Non-pigmented ciliary epithelial cell (primary cell): ENCODE data around the gene ATP8B1.

Experiments used
- DNase-seq: peaks from one replicate; pipeline ENCODE4 v3.0.0-alpha.2; 2010; ENCODE audit warnings: low read depth

The ATP8B1 gene

DNA sequence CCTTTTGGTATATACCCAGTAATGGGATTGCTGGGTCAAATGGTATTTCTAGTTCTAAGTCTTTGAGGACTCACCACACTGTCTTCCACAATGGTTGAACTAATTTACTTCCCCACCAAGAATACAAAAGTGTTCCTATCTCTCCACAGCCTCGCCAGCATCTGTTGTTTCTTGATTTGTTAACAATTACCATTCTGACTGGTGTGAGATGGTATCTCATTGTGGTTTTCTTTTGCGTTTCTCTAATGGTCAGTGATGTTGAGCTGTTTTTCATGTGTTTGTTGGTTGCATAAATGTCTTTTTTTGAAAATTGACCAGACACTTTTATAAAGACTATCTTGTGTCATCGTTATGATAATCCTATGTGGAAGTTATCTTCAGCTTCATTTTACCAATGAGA is 16.0 kb upstream of the ATP8B1 start:
- DNase-seq = no peak

DNA sequence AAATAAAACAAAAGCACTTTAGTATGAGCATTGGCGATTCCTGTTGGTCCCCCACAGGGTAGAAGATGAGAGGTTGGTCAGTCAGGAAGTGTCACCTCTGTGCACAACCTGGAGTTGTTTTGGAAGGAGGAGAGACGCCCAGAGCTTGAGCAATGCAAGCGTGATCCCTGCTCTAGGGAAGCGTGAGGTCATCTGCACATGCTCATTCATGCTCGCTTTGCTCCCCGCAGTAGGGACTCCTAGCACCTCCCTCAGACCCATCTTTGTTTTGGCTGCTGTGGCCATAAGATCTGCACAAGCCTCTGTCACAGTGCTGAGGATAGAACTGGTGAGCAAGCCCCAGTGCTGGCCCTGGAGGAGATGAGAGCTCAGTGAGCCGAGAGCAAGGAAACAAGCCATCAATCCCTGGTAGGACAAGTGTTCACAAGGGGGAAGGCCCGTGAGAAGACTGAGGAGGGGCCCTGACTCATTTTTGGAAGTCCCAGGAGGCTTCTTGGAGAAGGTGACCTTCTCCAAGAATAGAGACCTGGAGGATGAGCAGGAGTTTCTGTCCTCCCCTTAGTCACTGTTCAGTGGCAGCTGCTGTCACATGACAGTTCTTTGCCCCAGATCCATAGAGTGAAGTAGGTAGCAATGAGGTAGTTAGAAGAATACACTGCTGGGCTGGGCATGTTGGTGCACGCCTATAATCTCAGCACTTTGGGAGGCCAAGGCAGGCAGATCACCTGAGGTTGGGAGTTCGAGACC is 13.3 kb upstream of the ATP8B1 start:
- DNase-seq = no peak

DNA sequence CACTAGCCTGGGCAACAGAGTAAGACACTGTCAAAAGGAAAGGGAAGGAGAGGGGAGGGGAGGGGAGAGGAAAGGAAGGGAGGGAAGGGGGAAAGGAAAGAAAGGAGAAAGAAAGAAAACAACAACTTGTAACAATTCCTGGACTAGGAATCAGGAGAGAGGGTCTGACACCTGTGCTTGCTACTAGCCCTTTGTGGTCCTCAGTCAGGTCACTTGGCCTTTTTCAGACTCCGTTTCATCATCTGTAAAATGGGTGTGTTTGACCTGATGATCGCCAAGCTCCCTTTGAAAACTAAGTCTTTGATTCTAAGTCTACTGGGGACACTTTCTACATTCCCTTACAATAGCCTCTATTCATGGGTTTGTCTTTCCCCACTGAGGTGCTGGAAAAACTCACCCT is 11.4 kb upstream of the ATP8B1 start:
- DNase-seq = no peak

DNA sequence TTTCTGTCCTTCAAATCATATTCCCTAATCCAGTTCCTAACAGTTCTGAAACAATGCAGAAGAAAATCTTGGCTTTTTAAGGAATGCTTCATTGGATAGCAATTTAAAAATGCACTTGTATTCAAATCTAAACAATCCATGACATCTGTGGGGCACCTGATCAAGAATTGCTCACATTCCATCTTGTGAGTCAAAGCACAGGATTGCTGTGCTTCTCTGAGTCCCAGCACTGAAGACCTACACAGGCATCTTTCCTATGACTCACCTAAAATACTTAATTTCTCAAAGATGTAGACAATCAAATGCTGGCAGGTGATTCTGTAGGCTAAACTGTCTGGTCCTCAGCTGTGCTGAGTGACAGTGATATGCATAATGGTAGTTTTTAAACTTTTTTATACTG is 10.1 kb upstream of the ATP8B1 start:
- DNase-seq = peak; percentile 98

DNA sequence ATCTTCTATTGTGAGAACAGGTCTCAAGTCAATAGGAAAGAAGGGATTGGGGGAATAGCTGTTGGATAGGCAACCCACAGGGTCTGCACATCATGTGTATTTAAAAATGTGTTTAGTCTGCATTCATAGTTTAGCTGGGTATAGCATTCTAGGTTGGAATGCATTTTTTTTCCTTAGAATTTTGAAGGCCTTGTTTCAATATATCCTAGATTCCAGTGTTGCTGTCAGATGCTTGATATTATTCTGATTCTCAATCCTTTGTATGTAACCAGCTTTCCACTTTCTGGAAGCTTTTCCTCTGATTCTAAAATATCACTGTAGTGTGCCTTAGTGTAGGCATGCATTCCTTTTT is 9.0 kb upstream of the ATP8B1 start:
- DNase-seq = no peak

DNA sequence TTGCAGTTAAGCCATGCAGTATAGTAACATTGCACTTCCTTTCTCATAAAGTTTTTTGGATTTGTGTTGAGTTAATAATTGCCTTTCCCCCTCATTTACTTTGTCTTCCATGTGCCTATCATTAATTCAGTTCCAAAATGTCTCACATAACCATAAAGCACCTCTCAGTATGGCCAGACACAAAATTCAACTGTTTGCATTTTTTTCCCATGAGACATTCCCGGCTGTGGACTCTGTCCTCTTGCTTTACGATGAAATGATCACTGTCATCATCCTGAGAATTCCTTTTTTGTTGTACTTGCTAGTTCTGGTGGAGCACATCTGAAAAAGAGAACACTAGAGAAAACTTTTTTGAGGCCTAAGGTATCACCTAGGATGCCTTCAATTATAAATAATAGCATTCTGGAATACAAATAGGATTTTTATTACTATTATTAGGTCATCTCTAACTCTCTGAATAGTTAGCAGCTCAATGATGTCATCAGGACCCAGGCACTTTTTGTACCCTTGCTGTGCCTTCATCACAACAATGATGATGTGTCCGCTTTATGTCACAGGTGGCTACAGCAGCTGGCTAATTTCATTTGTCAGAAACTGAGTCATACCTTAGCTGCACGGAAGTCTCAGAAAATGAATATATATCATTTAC is 8.5 kb upstream of the ATP8B1 start:
- no peak for DNase-seq

DNA sequence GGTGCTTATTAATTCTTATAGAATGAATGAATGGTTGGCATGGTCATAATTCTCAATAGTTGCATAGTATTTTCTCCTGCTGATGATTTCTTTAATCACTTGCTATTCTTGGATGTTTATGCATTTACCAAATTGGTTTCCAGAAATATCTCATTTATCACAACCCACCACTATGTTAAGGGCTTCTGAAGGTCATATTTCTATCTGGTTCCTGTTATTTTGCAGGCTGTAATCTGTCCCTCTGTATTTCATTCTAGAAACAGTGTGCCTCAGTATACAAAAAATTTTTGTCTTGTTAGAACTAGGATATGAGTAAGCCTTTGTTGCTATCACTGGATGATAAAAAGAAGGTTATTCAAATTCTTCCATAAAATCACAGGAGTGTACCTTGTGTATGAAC is 6.1 kb upstream of the ATP8B1 start:
- no peak for DNase-seq

DNA sequence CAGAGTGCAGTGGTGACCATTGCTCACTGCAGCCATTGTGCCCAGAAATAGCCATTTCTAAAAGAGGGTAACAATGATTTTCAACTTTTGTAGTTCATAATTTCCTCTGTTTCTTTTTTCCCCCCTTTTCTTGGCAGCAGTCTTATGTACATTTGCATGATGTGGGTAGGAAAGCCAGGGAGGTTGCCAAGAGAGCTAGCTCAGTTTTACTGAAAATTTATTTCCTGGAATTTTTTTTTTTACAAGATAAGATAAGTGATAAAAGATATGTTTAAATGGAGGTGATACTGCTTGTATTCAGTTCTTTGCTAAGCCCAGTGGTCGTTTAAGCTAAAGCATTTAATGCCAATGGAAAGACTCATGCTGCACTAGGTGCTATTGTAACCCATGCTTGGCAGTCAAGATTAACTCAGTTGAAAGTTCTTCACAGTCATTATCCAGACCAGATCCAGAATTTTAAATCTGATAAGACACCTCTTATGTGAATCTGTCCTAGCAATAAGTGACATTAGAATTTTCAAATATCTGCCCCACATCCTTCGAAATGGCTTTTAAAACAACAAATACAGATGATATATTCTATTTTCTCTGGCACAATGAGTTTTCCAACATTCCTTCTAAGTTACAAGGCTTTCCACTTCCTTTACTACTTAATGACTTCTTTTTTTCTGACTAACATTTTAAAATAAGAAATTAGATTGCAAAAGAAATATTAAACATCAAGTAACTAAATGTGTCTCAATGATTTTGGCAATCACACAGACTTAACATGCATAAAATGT is 4.4 kb upstream of the ATP8B1 start:
- no peak for DNase-seq

DNA sequence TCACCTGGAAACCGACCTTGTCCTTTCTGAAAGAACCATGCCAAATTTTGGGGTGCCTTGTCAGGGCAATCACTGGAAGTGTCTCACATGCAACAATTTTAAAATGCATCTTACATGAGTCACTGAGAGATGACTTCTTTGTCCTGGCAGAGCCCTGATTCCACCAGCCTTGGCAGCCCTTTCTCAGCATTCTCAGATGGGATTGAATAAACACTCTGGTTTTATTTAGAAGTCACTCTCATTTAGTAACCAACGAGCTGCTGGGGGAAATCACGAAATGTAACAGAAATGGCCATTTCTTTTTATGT is 3.8 kb upstream of the ATP8B1 start:
- DNase-seq = no peak

DNA sequence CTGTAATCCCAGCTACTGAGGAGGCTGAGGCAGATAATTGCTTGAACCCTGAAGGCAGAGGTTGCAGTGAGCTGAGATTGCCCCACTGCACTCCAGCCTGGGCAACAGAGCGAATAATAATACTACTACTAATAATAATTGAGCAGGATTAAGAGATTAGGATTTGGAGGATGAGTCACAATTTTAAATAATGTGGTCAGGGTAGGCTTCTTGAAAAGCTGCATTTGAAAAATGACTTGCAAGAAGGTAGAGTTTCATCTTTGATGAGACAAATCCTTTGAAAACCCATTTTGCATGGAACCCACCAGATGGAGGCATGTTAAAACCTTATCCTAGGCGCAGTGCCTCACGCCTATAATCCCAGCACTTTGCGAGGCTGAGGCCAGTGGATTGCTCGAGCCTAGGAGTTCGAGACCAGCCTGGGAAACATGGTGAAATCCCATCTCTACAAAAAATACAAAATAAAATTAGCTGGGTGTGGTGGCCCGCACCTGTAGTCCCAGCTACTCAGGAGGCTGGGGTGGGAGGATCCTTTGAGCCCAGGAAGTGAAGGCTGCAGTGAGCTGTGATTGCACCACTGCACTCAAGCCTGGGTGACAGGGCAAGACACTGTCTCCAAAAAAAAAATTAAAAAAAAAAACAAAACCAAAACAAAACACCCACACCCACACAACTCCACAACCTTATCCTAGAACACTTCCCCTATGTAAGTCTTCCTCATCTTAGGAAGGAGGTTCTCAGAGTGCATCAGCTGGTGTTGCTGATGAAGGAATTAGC is 3.3 kb upstream of the ATP8B1 start:
- no peak for DNase-seq

DNA sequence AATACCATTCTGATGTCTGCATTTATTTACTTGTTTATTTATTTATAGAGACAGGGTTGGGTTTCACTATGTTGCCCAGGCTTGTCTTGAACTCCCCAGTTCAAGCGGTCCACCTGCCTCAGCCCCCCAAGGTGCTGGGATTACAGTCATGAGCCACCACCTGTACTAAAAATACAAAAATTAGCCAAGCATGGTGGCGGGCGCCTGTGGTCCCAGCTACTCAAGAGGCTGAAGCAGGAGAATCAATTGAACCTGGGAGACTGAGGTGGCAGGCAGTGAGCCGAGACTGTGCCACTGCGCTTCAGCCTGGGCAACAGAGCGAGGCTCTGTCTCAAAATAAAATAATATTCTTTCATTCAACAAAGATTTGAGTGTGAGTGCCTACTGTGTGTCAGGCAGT is 2.0 kb upstream of the ATP8B1 start:
- no peak for DNase-seq

DNA sequence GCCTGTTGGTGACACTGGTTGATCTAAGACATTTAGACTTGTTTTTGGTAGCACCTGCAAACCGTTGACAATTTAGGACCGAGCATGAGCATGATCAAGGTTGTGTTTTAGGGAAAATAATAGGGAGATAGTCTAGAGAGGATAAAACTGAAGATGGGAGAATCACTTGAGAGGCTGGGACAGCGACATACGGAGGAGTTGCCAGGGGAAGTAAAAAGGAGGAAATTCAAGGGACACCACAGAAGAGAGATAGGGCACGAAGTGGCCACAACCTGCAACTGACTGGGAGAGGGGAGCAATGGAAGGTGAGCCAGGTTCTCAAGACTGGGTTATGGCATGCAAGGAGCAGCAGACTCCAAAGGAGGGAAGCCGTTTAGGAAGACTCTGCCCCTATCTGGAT is 1.4 kb upstream of the ATP8B1 start:
- no peak for DNase-seq

DNA sequence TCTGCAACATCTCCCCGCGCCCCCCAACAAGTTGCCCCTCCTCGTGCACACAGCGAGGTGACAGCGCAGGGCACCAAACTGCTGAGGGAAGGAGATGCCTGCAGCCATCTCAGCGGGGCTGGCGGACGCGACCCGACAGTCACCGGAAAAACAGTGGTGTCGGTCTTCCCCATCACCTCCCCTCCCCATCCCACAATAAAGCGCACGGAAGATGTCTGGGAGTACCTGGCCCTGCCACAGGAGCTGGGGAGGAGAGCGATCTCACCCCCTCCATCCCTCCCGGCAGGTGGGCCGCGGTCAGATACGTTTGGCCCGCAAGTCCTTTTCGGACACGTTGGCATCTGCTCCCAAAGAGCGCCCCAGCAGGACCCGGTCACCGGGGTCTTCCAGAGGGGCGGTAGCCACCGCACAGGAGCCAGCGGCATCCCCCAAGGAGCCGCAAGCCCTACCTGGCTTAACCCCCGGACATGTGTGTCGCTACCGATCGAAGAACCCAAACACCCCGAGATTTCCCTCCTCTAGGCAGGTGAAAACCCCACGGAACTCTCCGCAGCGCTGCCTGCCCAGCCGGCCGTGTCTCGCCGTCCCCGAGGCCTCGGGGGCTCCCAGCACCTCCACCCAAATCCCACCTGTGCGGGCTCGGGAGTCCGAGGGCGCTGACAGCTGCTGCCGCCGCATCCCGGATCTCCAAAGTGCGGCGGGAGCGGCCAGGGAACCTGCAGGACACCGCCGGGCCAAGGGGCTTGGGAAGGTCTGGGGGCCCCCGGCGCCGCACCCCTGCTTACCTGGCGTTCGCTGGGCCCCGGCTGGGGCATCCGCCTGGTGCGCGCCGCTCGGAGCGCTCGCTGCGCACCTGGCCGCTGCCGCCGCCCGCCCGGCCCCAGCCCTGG is 657 bp downstream of the ATP8B1 start:
- no peak for DNase-seq

DNA sequence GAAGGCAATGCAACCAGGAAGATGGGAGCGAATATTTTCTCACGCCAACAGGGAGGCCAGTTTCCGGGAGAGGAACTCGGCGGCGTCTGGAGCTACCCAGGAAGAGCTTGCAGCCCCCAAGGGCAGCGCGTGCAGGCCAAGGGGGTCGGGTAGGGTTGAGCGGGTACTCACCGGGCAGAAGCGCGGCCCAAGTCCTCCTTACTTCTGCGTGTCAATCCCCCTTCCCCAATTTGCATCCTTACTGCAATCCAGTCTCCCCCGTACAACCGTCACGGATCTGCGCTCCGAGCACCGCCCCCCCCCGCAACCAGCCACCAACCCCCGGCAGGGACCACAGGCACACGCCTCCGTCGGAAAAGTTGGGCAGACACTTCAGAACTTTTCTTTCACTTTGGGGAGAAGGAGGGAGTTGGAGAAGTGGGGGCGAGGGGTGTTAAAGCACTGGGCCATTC is 1.3 kb downstream of the ATP8B1 start:
- no peak for DNase-seq

DNA sequence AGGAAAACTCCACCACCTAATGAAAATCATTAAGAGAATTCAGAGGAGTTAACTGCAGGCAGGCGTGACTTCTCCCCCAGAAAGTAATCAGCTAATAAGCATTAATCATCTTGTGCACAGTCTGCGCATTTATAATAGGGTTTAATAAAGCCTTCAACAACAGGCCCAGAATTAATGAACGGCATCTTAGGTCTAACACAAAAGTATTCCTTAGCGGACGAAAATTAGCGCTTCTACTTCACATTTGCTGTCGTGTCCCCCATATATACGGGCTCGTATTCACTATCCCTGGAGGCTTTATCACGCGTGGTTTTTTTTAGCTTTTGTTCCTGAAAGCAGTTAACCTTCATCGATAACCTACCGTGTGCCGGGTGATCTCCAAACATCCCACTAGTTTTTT is 1.8 kb downstream of the ATP8B1 start:
- no peak for DNase-seq

DNA sequence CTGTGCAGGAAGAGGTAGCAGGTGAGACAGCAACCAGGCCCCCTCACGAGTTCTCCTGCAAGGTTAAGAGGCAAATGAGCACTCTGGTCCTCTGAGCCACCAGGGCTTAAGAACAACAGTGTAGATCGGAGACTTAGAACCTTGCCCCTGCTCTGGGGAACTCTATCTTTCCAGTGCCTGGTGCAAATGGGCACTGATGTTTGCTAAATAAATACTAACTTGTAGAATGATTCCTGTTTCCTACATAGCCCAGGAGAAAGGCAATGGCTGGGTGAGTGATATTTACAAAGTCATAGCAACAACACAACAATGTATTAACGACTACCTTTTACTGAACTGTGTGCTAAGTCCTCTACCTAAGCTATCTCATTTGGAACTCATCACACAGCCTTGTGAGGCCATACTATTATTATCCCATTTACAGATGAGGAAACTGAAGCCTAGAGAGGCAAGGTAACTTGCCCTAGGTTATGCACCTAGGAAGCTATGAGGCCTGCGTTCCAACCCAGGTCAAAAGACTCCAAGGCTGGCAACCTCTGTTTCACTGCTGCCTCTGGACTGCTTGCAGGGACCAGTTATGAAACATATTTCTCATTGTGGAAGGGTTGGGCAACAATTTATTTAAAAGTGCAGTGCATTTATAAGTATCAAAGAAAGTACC is 4.3 kb downstream of the ATP8B1 start:
- no peak for DNase-seq

DNA sequence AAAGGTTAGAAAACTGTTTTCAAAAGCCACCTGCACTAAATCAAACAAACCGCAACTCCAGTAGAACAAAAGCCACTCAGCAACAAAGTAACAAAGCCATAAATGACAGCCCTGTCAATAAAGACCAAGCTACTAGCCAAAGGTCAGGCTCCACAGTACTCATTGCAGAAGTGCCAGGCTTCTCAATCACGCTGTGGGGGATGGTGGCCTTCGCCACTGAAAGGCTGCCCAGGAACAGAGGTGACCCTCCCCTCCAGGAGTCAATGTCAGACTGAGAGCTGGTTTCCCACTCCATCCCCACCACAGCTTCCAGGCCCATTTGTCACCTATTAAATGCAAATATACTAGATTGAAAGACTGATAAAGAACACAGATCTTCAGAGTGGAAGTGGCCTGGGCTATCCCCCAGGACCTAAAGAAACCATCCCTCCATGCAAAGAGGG is 5.9 kb downstream of the ATP8B1 start:
- no peak for DNase-seq

DNA sequence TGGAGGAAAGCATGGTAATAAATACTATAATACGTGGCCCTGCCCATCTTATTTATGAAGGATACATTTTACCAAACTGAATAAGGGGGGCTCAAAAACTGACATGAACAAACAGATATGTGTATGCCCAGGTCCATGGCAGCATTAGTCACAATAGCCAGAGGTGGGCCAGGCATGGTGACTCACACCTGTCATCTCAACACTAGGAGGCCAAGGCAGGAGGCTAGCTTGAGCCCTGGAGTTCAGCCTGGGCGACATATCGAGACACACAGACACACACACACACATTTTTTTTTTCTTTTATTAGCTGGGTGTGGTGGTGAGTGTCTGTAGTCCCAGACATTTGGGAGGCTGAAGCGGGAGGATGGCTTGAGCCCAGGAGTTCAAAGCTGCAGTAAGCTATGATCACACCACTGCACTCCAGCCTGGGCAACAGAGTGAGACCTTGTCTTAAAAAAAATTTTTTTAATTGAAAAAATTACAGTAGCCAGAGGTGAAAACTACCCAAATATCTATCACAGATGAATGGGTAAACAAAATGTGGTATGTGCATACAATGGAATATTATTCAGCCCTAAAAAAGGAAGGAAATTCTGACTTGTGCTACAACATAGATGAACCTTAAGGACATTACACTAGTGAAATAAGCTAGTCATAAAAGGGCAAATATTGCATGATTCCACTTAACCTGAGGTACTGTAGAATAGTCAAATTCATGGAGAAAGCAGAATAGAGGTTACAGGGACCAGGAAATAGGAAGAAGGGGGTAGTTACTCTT is 8.0 kb downstream of the ATP8B1 start:
- DNase-seq = no peak

DNA sequence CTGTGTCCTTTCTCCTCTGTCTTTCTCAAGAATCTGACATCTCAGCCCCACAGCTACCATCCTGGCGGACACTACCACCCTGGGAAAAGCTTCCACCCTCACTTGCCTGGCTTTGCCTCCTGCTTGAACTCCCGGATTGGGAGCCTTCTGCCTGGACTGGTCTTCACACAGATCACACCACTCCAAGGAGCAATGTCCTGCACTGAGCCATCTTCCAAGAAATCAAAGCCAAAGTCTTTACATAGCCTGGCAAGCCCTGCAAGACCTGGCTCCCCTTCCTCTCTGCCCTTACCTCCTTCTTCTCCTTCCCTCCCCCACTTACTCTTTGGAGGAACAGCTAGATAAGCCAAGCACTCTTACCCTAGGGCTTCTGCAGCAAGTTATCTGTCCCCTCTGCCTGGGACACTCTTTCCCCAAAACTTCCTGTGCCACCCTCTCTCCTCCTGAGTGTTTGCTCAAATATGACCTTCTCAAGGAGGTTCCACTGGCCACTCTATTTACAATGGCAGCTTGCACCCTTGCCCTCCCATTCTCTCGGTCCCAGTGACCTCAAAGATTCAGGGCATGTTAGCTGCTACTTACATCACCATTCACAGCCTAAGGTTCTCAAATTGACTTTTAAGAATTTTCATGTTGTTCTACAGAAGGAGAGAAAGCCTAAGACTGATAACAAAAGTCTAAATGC is 9.7 kb downstream of the ATP8B1 start:
- no peak for DNase-seq
